DND-41 (cell line): Measurements from ENCODE around the gene TSPAN12.

Source experiments
- ATAC-seq: fragments of 200-7000 bp; cut with Tn5 transposase; 3 replicates; pipeline ENCODE4 v1.9.1; 2021; ENCODE audit warnings: low read depth; ENCODE audit not compliant: insufficient read depth
- DNase-seq: peaks from one replicate; pipeline ENCODE4 v3.0.0-alpha.2; 2020
- H2AFZ ChIP-seq: 2 replicates; pipeline ENCODE4 v1.6.0; 2012; ENCODE audit warnings: low read depth, low read length
- H3K27ac ChIP-seq: 2 replicates; pipeline ENCODE4 v1.5.1; 2012; ENCODE audit warnings: low read length, inconsistent platforms
- H3K27me3 ChIP-seq: fragments of 200-600 bp; sonication (generic); 2 replicates; pipeline ENCODE4 v1.6.0; 2012; ENCODE audit warnings: low read length, mild to moderate bottlenecking, inconsistent platforms; ENCODE audit not compliant: insufficient read depth, poor library complexity
- H3K36me3 ChIP-seq: 2 replicates; pipeline ENCODE4 v1.5.1; 2012; ENCODE audit warnings: low read length, inconsistent platforms; ENCODE audit not compliant: insufficient read depth
- H3K4me1 ChIP-seq: 2 replicates; pipeline ENCODE4 v1.5.1; 2012; ENCODE audit warnings: mild to moderate bottlenecking, low read length; ENCODE audit not compliant: insufficient read depth
- H3K4me2 ChIP-seq: 2 replicates; pipeline ENCODE4 v1.6.0; 2012; ENCODE audit warnings: mild to moderate bottlenecking, moderate library complexity, low read length, inconsistent platforms; ENCODE audit not compliant: insufficient read depth
- H3K4me3 ChIP-seq, 2 experiments: fragments of 200-600 bp in 1 of 2; shearing (Covaris generic) in 1 of 2; 2 replicates each; pipeline ENCODE4 v1.5.1; 2012 to 2016; ENCODE audit warnings: inconsistent platforms in 2 of 2, low read length in 2 of 2, mild to moderate bottlenecking in 2 of 2, low read depth in 1 of 2, moderate library complexity in 1 of 2
- H3K79me2 ChIP-seq: 2 replicates; pipeline ENCODE4 v1.6.0; 2012; ENCODE audit warnings: low read length, inconsistent platforms; ENCODE audit not compliant: insufficient read depth
- H3K9ac ChIP-seq: 2 replicates; pipeline ENCODE4 v1.6.0; 2012; ENCODE audit warnings: low read depth, mild to moderate bottlenecking, inconsistent platforms, low read length, moderate library complexity
- H3K9me3 ChIP-seq: 2 replicates; pipeline ENCODE4 v1.5.1; 2012; ENCODE audit warnings: low read length, moderate library complexity, mild to moderate bottlenecking, inconsistent platforms; ENCODE audit not compliant: insufficient read depth, severe bottlenecking
- H4K20me1 ChIP-seq: 2 replicates; pipeline ENCODE4 v1.6.0; 2012; ENCODE audit warnings: low read length; ENCODE audit not compliant: insufficient read depth
- CTCF ChIP-seq: IDR thresholded peaks from 2 replicates; pipeline ENCODE4 v1.5.1; 2012; ENCODE audit warnings: borderline replicate concordance, low read length, moderate library complexity, mild to moderate bottlenecking; ENCODE audit not compliant: poor library complexity, severe bottlenecking; ENCODE audit errors: extremely low read depth
- EZH2 ChIP-seq: IDR thresholded peaks from 3 replicates; pipeline ENCODE4 v1.6.1; 2012; ENCODE audit warnings: borderline replicate concordance, low read depth, mild to moderate bottlenecking, moderate library complexity, low read length, inconsistent platforms; ENCODE audit not compliant: severe bottlenecking

The TSPAN12 gene

DNA sequence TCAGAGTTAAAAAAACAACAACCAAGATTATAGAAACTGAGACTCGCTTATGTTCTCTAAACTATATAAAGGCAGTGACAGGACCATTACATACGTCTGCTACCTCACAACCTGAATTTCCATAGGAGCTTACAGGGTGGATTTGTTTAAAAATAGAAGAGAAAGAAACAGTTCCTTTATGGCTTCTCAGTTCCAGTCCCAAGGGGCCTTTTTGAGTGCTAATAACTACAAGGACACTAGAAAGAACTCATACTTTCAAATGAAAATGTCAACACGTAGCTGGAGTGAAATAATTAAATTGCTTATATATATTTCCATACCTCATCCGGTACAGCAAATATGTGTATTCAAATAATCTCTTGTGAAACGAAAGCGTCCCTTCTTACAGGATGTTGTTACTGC lies 19.7 kb downstream of the TSPAN12 start:
- TF ChIP-seq CTCF (no peak), EZH2 (no peak)
- Histone ChIP-seq H3K4me3 (no peak overlapping the region), H3K36me3 (no peaks in the 10 kb centered on the region), H3K79me2 (no peaks in the 10 kb centered on the region), H4K20me1 (no peaks in the 10 kb centered on the region), H3K27me3 (no peaks in the 10 kb centered on the region), H3K27ac (no peak overlapping the region), H3K4me1 (no peaks in the 10 kb centered on the region), H3K4me2 (no peak overlapping the region), H3K9ac (no peak overlapping the region), H2AFZ (no peak overlapping the region), H3K9me3 (no peaks in the 10 kb centered on the region)
- DNase-seq, result no peak
- ATAC-seq, result no peak

GRCh38 chr7:120837599-120837998 lies 20.3 kb downstream of the TSPAN12 start:
- H3K9ac ChIP-seq, result no peak overlapping the region
- no peaks in the 10 kb centered on the region for H3K79me2 ChIP-seq
- H3K27me3 ChIP-seq, result no peaks in the 10 kb centered on the region
- H3K4me1 ChIP-seq, result no peaks in the 10 kb centered on the region
- H4K20me1 ChIP-seq, result no peaks in the 10 kb centered on the region
- no peak overlapping the region for H3K4me2 ChIP-seq
- no peak overlapping the region for H3K27ac ChIP-seq
- no peak for TF ChIP-seq CTCF
- no peak for TF ChIP-seq EZH2
- no peaks in the 10 kb centered on the region for H3K9me3 ChIP-seq
- no peaks in the 10 kb centered on the region for H3K36me3 ChIP-seq
- no peak for ATAC-seq
- H2AFZ ChIP-seq, result no peak overlapping the region
- no peak overlapping the region for H3K4me3 ChIP-seq
- no peak for DNase-seq

GRCh38 chr7:120836556-120837115 lies 21.3 kb downstream of the TSPAN12 start:
- no peaks in the 10 kb centered on the region for H3K4me1 ChIP-seq
- H3K27ac ChIP-seq, result no peak overlapping the region
- no peaks in the 10 kb centered on the region for H4K20me1 ChIP-seq
- no peaks in the 10 kb centered on the region for H3K79me2 ChIP-seq
- no peak overlapping the region for H3K4me3 ChIP-seq
- TF ChIP-seq CTCF (no peak), EZH2 (no peak)
- H2AFZ ChIP-seq, result no peak overlapping the region
- no peak overlapping the region for H3K9ac ChIP-seq
- no peaks in the 10 kb centered on the region for H3K9me3 ChIP-seq
- no peak for ATAC-seq
- no peak overlapping the region for H3K4me2 ChIP-seq
- no peaks in the 10 kb centered on the region for H3K36me3 ChIP-seq
- DNase-seq, result no peak
- no peaks in the 10 kb centered on the region for H3K27me3 ChIP-seq

- DNase-seq (no peak), ATAC-seq (no peak)
- Histone ChIP-seq H3K4me2 (no peak overlapping the region), H3K4me1 (no peaks in the 10 kb centered on the region), H3K27ac (no peak overlapping the region), H2AFZ (no peak overlapping the region), H4K20me1 (no peaks in the 10 kb centered on the region), H3K79me2 (no peaks in the 10 kb centered on the region), H3K4me3 (no peak overlapping the region), H3K9me3 (no peaks in the 10 kb centered on the region), H3K27me3 (no peaks in the 10 kb centered on the region), H3K36me3 (no peaks in the 10 kb centered on the region), H3K9ac (no peak overlapping the region)
- TF ChIP-seq EZH2 (no peak), CTCF (no peak)
Measured at GRCh38 chr7:120834726-120835125, 23.2 kb downstream of the TSPAN12 start.
